Activated CD8-positive, alpha-beta memory T cell treated with anti-CD3 and anti-CD28 coated beads, Interleukin-2, amount 50 U/mL, for 48 hours (primary cell): ENCODE data around the gene KRTAP5-8.
A peak's percentile ranks its signal among the peaks of the same experiment; 100 is the strongest.
"Not testable (repeated sequence)": the region's sequence is repeated elsewhere in the genome, so short reads cannot be mapped to it uniquely, and the experiment has no call there.

Experiments
- DNase-seq: peaks from one replicate; pipeline ENCODE4 v3.0.0-alpha.2; 2020

KRTAP5-8 gene

DNA sequence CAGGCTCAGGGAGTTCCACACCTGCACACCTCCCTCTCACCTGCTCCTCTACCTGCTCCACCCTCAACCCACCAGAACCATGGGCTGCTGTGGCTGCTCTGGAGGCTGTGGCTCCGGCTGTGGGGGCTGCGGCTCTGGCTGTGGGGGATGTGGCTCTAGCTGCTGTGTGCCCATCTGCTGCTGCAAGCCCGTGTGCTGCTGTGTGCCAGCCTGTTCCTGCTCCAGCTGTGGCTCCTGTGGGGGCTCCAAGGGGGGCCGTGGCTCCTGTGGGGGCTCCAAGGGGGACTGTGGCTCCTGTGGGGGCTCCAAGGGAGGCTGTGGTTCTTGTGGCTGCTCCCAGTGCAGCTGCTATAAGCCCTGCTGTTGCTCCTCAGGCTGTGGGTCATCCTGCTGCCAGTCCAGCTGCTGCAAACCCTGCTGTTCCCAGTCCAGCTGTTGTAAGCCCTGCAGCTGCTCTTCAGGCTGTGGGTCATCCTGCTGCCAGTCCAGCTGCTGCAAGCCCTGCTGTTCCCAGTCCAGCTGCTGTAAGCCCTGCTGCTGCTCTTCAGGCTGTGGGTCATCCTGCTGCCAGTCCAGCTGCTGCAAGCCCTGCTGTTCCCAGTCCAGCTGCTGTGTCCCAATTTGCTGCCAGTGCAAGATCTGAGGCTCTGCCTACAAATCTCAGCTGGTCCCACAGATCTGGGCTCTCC, at the start of gene KRTAP5-8:
Gene KRTAP5-8, plus strand, starts transcription at position 49 of the 689 bp plus-strand sequence. Its CDS starts 31 bp downstream, at position 80.
- not testable (repeated sequence) for DNase-seq

DNA sequence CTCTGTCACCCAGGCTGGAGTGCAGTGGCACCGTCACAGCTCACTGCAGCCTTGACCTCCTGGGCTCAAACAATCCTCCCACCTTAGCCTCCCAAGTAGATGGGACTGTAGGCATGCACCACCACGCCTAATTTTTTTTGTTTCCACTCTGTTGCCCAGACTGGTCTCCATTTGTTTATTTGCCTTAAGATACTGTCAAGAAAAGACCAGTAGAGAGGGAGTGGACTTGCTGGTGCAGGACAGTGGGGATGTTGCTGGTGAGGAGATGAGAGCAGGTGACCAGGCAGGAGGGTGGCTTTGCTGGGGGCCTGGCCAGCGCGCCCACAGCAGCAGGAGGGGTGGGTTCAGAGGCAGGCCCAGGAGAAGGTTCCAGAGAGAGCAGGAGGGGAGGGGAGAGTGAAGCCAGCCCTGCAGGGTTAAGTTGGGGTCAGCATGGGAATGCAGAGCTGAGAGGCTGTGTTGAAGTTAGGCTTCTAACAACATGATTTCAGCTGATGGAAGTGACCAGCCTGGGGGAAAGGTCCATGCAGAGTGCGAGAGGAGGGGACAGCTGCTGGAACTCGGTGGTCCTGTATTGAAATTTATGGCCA, 49.0 kb upstream of the KRTAP5-8 start:
- DNase-seq: no peak

GRCh38 chr11:71489311-71490043, 48.3 kb upstream of the KRTAP5-8 start:
- DNase-seq: peak; percentile 79

DNA sequence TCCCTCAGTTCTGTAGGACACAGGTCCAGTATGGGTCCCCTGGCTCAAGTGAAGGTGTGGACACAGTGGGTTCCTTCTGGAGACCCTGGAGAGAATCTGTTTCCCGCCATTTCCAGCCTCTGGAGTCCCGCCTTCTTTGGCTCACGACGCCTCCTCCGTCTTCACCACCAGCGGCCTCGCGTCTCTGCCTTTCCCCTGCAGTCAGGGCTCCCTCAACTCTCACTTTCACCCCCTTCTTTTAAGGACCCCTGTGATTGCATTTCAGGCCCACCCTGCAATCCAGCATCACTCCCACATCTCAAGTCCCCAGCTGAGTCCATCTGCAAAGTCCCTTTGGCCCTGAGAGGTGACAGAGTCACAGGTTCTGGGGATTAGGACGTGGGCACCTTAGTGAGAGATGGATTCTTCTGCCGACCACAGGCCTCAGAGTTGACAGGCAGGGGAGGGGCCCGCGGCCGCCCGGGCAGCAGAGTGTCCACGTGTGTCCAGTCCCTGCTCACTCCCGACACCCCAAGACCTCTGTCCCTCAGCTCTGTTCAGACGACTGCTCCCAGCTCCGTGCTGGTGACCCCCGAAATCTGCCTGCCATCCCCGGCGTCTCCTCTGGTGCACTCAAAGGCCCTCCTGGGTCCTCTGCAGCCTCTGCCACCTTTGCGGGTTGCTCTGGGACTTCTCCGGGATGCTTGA, 47.6 kb upstream of the KRTAP5-8 start:
- DNase-seq: peak; percentile 44

- peak; percentile 43 for DNase-seq
These were observed 47.0 kb upstream of the KRTAP5-8 start for GRCh38 chr11:71490731-71491390.

DNA sequence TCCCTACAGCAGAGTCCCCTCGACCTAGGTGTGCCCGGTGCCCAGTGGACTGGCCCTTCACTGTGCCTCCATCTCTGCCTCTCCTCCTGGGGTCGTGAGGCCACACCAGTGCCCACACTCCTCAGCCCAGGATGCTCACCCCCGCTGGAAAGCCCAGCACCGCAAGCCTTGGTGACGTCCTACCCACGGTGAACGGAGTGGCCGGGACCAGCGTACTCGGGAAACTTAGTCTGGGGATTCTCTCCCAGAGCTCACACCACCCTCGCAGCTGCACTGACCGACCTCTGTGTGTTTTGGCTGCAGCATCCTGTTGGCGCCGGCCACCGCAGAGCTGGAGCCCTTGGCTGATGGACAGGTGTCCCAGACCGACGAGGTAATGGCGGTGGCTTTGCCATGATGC, 46.3 kb upstream of the KRTAP5-8 start:
- peak; percentile 37 for DNase-seq

- DNase-seq: peak; percentile 15
These were observed 45.9 kb upstream of the KRTAP5-8 start for GRCh38 chr11:71491940-71492339.

DNA sequence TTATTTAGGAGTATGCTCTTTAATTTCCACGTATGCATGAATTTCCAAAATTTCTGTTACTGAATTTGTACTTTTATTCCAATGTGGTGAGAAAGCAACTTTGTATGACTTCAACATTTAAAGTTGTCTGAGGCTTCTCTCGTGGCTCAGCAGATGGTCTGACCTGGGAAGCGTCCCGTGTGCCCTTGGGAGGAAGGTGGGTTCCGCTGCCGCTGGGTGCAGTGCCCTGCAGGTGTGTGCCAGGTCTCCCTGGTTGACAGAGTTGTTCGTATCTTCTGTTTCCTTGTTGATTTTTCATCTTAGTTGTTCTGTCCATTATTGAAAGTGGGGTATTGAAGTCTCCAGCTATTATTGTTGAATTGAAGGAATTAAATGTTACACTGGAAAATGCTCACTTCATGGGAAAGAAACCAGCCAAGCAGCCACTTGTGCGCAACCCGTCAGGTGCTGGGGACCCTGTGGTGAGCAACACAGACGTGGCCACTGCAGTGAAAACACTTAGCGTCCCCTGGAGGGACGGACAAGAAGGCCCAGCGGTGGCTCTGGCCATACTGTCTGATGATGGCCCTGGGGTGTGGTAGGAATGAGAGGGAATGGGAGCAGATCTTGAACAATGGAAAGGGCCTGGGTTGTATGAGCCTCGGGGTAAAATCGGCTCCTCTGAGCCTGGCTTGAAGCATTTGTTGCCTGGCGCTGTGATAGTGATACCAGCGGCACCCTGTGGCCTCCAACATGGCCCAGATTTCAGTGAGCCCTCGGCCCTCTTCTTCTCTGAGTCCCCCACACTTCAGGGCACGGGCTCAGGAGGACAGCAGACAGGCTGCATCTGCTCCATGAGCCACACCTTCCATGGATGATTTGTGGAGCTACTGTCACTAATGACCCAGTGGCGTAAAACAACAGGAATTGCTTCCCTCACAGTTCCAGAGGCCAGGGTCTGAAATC, 42.3 kb upstream of the KRTAP5-8 start:
- peak; percentile 23 for DNase-seq

DNA sequence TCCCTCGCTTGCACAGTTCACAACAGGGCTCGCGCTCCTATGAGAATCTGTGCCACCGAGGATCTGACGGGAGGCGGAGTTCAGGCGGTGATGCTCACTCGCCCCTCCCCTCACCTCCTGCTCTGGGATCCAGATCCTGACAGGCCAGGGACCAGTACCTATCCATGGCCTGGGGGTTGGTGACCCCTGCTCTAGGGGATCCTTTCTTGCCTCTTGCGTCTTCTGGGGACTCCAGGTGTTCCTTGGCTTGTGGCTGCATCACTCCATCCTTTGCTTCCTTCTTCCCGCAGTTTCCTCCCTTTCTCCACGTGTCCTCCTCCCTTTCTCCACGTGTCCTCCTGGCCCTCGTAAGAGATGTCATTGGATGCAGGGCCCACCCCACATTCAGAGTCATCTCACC, 41.4 kb upstream of the KRTAP5-8 start:
- no peak for DNase-seq

- peak; percentile 23 for DNase-seq
These were observed 39.7 kb upstream of the KRTAP5-8 start for GRCh38 chr11:71498091-71498490.

GRCh38 chr11:71499125-71499524, 38.7 kb upstream of the KRTAP5-8 start:
- DNase-seq: peak; percentile 17

GRCh38 chr11:71499546-71499945, 38.3 kb upstream of the KRTAP5-8 start:
- DNase-seq: no peak

- DNase-seq: peak; percentile 40
These were observed 37.2 kb upstream of the KRTAP5-8 start for GRCh38 chr11:71500601-71501021.

DNA sequence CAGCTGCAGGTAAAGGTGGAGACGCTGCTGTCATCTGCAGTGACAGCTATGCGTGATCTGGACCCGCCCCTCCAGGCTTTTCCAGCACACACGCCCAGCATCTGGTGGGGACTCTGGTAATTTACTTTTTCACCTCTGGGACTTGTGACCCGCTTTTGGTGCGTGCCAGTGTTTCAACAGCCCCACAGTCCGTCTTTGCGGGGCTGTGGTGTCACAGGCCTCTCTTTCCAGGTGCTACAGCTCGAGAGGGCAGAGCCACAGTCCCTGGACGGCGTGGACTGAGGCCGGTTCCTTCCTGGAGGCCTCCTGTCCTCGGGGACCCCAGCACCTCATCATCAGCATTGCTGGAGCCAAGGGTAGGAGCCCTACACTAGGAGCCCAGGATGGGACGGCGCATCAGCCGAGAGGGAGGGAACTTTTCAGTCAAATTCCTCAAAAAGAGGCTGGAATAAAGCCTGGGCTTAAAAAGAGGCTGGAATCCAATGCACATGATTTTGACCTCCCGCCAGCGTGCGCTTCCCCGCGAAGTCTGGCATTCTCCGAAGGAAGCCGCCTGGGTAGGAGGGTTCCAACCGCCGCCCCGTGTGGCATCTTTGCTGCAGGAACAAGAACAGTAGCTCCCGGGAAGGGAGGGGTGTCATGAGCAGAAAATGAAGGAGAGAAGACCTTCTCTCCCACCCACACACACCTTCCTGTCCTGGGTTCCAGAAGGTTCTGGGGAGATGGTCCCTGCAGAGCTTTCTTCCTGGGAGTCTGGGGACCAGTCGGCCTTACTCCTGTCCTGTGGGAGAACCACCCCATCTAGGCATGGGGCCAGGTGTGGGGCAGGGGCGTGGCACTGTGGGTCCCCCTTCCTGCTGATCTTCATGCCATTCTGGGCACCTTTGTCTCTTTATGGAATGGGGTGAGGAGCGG, 36.5 kb upstream of the KRTAP5-8 start:
- DNase-seq: peak; percentile 22

- DNase-seq: no peak
These were observed 35.8 kb upstream of the KRTAP5-8 start for GRCh38 chr11:71502026-71502425.

DNA sequence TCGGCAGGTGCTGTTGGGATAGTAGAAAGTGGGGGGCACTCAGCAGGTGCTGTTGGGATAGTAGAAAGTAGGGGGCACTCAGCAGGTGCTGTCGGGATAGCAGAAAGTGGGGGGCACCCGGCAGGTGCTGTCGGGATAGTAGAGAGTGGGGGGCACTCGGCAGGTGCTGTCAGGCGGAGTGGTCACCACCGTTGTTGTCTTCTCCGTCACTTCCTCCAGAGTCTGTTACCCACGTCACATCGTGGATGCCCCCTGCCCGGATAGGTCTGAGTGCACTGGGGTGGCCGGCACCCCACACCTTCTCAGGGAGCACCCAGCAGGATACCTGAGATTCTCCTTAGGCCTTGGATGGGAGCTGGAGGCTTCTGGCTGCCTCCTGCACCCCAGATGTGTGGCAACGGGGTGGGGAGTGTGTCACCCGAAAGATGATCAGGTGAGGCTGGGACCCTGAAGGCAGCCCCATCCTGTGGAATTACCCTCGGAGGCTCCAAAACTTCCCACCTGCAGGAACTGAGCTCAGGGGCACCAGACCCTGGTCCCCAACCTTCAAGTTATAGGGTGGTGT, 34.9 kb upstream of the KRTAP5-8 start:
- DNase-seq: peak; percentile 29

DNA sequence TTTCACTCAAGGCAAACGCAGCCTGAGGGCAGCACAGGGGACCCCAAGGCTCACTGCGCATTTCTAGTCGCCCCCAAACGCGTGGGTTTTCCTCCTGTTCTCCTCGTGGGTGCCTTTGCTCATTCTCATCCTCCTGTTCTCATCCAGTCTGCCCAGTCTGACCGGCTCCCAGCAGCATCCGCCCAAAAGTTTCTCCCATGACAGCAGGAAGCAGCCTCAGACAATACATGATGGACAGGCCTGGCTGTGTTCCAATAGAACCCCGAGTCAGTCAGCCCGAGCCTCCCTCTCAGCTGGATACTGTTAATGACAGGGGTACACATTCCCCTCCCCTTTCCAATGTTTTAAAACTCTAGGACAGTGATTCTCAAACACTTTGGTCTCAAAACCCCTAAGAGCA, 33.3 kb upstream of the KRTAP5-8 start:
- peak; percentile 8 for DNase-seq

DNA sequence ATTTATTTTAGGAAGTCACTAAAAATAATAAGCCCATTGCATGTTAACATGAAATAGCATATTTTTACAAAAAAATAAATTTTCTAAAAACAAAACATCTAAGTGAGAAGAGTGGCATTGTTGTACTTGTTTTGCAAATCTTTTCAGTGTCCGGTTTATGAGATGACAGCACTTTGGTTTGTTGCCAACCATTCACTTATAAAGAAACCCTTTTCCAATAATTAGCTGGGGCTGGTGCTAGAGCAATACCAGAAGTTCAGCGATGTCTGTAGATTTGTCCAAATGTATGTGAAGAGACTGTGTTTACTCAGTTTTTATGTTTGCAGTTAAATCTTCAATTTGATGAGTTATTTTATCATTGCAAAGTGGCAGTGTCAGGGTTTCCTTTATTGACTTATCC, 32.8 kb upstream of the KRTAP5-8 start:
- DNase-seq: no peak

DNA sequence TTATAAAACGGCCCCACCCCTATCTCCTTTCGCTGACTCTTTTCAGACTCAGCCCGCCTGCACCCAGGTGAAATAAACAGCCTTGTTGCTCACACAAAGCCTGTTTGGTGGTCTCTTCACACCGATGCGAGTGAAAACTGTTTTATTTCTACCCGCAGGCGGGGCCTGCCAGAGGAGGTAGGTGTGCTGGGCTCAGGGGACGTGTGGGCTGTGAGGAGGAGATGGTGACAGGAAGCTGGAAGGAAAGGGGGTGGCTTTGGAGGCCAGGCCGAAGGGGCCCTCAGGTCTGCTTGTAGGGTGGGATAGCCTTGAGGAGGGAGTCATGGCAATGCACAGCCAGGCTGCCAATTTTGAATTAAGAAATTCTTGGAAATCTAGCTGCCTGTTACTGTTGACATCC, 32.0 kb upstream of the KRTAP5-8 start:
- peak; percentile 20 for DNase-seq

GRCh38 chr11:71507102-71507501, 30.7 kb upstream of the KRTAP5-8 start:
- DNase-seq: no peak
